Measurements from ENCODE around the gene PLEKHH2.
"Not testable (repeated sequence)": the region's sequence is repeated elsewhere in the genome, so short reads cannot be mapped to it uniquely, and the experiment has no call there.

Gene PLEKHH2

GRCh38 chr2:43637030-43637803 is at the start of gene PLEKHH2:
TSS of gene PLEKHH2 (plus strand) at chr2:43637260. CDS start at chr2:43644674, 7,414 bp downstream.
- DNase-seq = peak; percentile 90

- no peak for DNase-seq
Measured at GRCh38 chr2:43592443-43592842, 44.6 kb upstream of the PLEKHH2 start.

- DNase-seq = no peak
Measured at GRCh38 chr2:43593254-43593653, 43.8 kb upstream of the PLEKHH2 start.

GRCh38 chr2:43594875-43595274 is 42.2 kb upstream of the PLEKHH2 start:
- DNase-seq = no peak

- DNase-seq = peak; percentile 96
Measured at GRCh38 chr2:43595603-43596412, 41.3 kb upstream of the PLEKHH2 start, which contains the start of gene THADA. TSS of gene THADA (minus strand) at chr2:43596038. CDS start at chr2:43592392, 3,646 bp downstream.

GRCh38 chr2:43600596-43600995 is 36.5 kb upstream of the PLEKHH2 start:
- DNase-seq = not testable (repeated sequence)

GRCh38 chr2:43604674-43605073 is 32.4 kb upstream of the PLEKHH2 start:
- no peak for DNase-seq

GRCh38 chr2:43605079-43605655 is 31.9 kb upstream of the PLEKHH2 start:
- DNase-seq = peak; percentile 25

GRCh38 chr2:43605851-43606250 is 31.2 kb upstream of the PLEKHH2 start:
- no peak for DNase-seq

GRCh38 chr2:43609290-43609918 is 27.7 kb upstream of the PLEKHH2 start:
- peak; percentile 14 for DNase-seq

GRCh38 chr2:43610361-43610760 is 26.7 kb upstream of the PLEKHH2 start:
- DNase-seq = no peak

- peak; percentile 72 for DNase-seq
Measured at GRCh38 chr2:43611987-43612894, 24.8 kb upstream of the PLEKHH2 start.

- DNase-seq = no peak
Measured at GRCh38 chr2:43612944-43613343, 24.1 kb upstream of the PLEKHH2 start.

- DNase-seq = no peak
Measured at GRCh38 chr2:43616967-43617680, 19.9 kb upstream of the PLEKHH2 start.

GRCh38 chr2:43619511-43619910 is 17.5 kb upstream of the PLEKHH2 start:
- no peak for DNase-seq

- DNase-seq = no peak
Measured at GRCh38 chr2:43622931-43623451, 14.1 kb upstream of the PLEKHH2 start.

- DNase-seq = no peak
Measured at GRCh38 chr2:43631618-43632317, 5.3 kb upstream of the PLEKHH2 start.

GRCh38 chr2:43634604-43635306 is 2.3 kb upstream of the PLEKHH2 start:
- DNase-seq = no peak

- DNase-seq = not testable (repeated sequence)
Measured at GRCh38 chr2:43636153-43636552, 907 bp upstream of the PLEKHH2 start.

- DNase-seq = peak; percentile 32
Measured at GRCh38 chr2:43636621-43637020, 439 bp upstream of the PLEKHH2 start.
